MM.1S (cell line): Measurements from ENCODE around the gene XPR1.

Experiments used
- DNase-seq: peaks from one replicate; pipeline ENCODE4 v3.0.0-alpha.2; 2015
- H2AFZ ChIP-seq: fragments of 300-600 bp; sonication (generic); 2 replicates; pipeline ENCODE4 v1.6.0; 2016; ENCODE audit warnings: antibody characterized with exemption, low read length
- H3F3A ChIP-seq: fragments of 300-600 bp; sonication (generic); 2 replicates; pipeline ENCODE4 v1.6.1; 2016; ENCODE audit warnings: mild to moderate bottlenecking, antibody characterized with exemption, low read length, moderate library complexity, mixed read lengths; ENCODE audit not compliant: insufficient read depth
- H3K27ac ChIP-seq: fragments of 300-600 bp; sonication (generic); 2 replicates; pipeline ENCODE4 v1.5.1; 2016; ENCODE audit warnings: mild to moderate bottlenecking, low read length
- H3K27me3 ChIP-seq: fragments of 300-600 bp; sonication (generic); replicated peaks from 2 replicates; pipeline ENCODE4 v1.6.0; 2016; ENCODE audit warnings: low read length; ENCODE audit not compliant: insufficient read depth
- H3K36me3 ChIP-seq: fragments of 300-600 bp; sonication (generic); replicated peaks from 2 replicates; pipeline ENCODE4 v1.6.1; 2016; ENCODE audit warnings: mild to moderate bottlenecking, low read length, mixed read lengths; ENCODE audit not compliant: insufficient read depth
- H3K4me1 ChIP-seq: fragments of 300-600 bp; sonication (generic); 2 replicates; pipeline ENCODE4 v1.6.1; 2016; ENCODE audit warnings: low read length, mixed read lengths
- H3K4me2 ChIP-seq: fragments of 300-600 bp; sonication (generic); 2 replicates; pipeline ENCODE4 v1.6.0; 2016; ENCODE audit warnings: low read depth, low read length
- H3K4me3 ChIP-seq: fragments of 300-600 bp; sonication (generic); 2 replicates; pipeline ENCODE4 v1.5.1; 2016; ENCODE audit warnings: low read length, mixed read lengths
- H3K79me2 ChIP-seq: fragments of 300-600 bp; sonication (generic); 2 replicates; pipeline ENCODE4 v1.6.1; 2016; ENCODE audit warnings: mixed run types, low read length, mixed read lengths
- H3K9ac ChIP-seq: fragments of 300-600 bp; sonication (generic); 2 replicates; pipeline ENCODE4 v1.6.1; 2016; ENCODE audit warnings: low read length, mixed read lengths
- H3K9me2 ChIP-seq: fragments of 300-600 bp; sonication (generic); replicated peaks from 2 replicates; pipeline ENCODE4 v1.6.1; 2016; ENCODE audit warnings: mild to moderate bottlenecking, low read length, mixed read lengths; ENCODE audit not compliant: insufficient read depth
- H3K9me3 ChIP-seq: fragments of 300-600 bp; sonication (generic); replicated peaks from 2 replicates; pipeline ENCODE4 v1.6.1; 2016; ENCODE audit warnings: mild to moderate bottlenecking, low read length, mixed read lengths; ENCODE audit not compliant: insufficient read depth
- H4K20me1 ChIP-seq: fragments of 300-600 bp; sonication (generic); 2 replicates; pipeline ENCODE4 v1.6.1; 2016; ENCODE audit warnings: mild to moderate bottlenecking, low read length, moderate library complexity, mixed read lengths; ENCODE audit not compliant: insufficient read depth
- EZH2 ChIP-seq: fragments of 300-600 bp; sonication (generic); optimal IDR thresholded peaks from 2 replicates; pipeline ENCODE3; 2017; ENCODE audit warnings: low read depth, mild to moderate bottlenecking, antibody characterized with exemption, low read length, mixed read lengths
- EZH2phosphoT487 ChIP-seq: fragments of 300-600 bp; sonication (generic); IDR thresholded peaks from 2 replicates; pipeline ENCODE4 v1.6.1; 2018; ENCODE audit warnings: antibody characterized with exemption, low read length
- TF ChIP-seq, protein P1 (sequence below): fragments of 300-600 bp; sonication (generic); IDR thresholded peaks from 2 replicates; pipeline ENCODE4 v1.5.1; 2016; ENCODE audit warnings: antibody characterized with exemption, low read length, mixed read lengths

XPR1 gene

DNA sequence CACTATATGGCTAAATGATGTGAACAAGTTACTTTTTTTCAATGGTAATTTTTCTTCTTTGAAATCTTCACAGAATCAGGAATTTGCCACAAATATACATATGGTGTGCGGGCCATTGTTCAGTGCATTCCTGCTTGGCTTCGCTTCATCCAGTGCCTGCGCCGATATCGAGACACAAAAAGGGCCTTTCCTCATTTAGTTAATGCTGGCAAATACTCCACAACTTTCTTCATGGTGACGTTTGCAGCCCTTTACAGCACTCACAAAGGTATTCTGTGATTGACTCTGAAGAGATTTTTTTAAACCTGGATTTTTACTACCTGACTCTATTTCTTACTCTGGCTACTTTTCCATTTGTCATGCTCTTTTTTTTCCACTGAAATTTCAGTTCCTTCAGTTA is 204.6 kb downstream of the XPR1 start:
- Histone ChIP-seq H3F3A (no peaks in the 10 kb centered on the region), H3K9ac (no peak overlapping the region), H3K9me2 (no peaks in the 10 kb centered on the region), H3K4me1 (no peaks in the 10 kb centered on the region), H4K20me1 (no peaks in the 10 kb centered on the region), H3K36me3 (no peaks in the 10 kb centered on the region), H3K4me2 (no peak overlapping the region), H3K9me3 (no peaks in the 10 kb centered on the region), H3K79me2 (no peaks in the 10 kb centered on the region), H3K27ac (no peak overlapping the region), H3K27me3 (no peaks in the 10 kb centered on the region), H3K4me3 (no peak overlapping the region), H2AFZ (no peak overlapping the region)
- DNase-seq, result no peak
- TF ChIP-seq, protein P1, sequence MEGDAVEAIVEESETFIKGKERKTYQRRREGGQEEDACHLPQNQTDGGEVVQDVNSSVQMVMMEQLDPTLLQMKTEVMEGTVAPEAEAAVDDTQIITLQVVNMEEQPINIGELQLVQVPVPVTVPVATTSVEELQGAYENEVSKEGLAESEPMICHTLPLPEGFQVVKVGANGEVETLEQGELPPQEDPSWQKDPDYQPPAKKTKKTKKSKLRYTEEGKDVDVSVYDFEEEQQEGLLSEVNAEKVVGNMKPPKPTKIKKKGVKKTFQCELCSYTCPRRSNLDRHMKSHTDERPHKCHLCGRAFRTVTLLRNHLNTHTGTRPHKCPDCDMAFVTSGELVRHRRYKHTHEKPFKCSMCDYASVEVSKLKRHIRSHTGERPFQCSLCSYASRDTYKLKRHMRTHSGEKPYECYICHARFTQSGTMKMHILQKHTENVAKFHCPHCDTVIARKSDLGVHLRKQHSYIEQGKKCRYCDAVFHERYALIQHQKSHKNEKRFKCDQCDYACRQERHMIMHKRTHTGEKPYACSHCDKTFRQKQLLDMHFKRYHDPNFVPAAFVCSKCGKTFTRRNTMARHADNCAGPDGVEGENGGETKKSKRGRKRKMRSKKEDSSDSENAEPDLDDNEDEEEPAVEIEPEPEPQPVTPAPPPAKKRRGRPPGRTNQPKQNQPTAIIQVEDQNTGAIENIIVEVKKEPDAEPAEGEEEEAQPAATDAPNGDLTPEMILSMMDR, result no peak
- no peak for TF ChIP-seq EZH2
- TF ChIP-seq EZH2phosphoT487, result no peak

DNA sequence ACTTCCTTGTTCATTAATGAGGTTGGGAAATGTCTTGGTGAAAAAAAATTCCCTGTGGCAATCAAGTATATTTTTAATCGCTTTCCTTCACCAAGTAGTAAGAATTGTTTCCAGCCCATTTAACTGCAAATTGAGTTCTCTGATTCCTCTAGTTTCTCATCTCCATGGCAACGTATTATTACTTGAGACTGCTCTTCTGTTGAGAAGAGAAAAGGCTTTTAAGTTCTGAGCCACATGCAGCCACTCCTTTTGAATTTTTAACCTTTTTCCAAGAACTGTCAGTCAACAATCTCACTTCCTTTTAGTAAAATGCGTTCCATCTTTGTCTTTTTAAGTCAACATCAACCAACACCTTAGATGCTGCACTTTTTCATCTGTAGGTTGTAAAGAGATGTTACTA is 205.2 kb downstream of the XPR1 start:
- Histone ChIP-seq H2AFZ (no peak overlapping the region), H3K9me2 (no peaks in the 10 kb centered on the region), H3K4me3 (no peak overlapping the region), H3K36me3 (no peaks in the 10 kb centered on the region), H3F3A (no peaks in the 10 kb centered on the region), H4K20me1 (no peaks in the 10 kb centered on the region), H3K9me3 (no peaks in the 10 kb centered on the region), H3K4me1 (no peaks in the 10 kb centered on the region), H3K4me2 (no peak overlapping the region), H3K9ac (no peak overlapping the region), H3K79me2 (no peaks in the 10 kb centered on the region), H3K27me3 (no peaks in the 10 kb centered on the region), H3K27ac (no peak overlapping the region)
- no peak for TF ChIP-seq EZH2phosphoT487
- TF ChIP-seq, protein P1, result no peak
- TF ChIP-seq EZH2, result no peak
- DNase-seq, result no peak

GRCh38 chr1:180838535-180838934 is 206.7 kb downstream of the XPR1 start:
- H2AFZ ChIP-seq, result no peak overlapping the region
- TF ChIP-seq, protein P1, result no peak
- TF ChIP-seq EZH2 (no peak), EZH2phosphoT487 (no peak)
- H3K36me3 ChIP-seq, result no peaks in the 10 kb centered on the region
- H3K9me3 ChIP-seq, result no peaks in the 10 kb centered on the region
- no peaks in the 10 kb centered on the region for H3K27me3 ChIP-seq
- no peaks in the 10 kb centered on the region for H3F3A ChIP-seq
- H3K4me1 ChIP-seq, result no peaks in the 10 kb centered on the region
- no peaks in the 10 kb centered on the region for H4K20me1 ChIP-seq
- no peaks in the 10 kb centered on the region for H3K9me2 ChIP-seq
- no peaks in the 10 kb centered on the region for H3K79me2 ChIP-seq
- DNase-seq, result no peak
- H3K4me3 ChIP-seq, result no peak overlapping the region
- H3K27ac ChIP-seq, result no peak overlapping the region
- no peak overlapping the region for H3K4me2 ChIP-seq
- no peak overlapping the region for H3K9ac ChIP-seq
